NT2/D1 (cell line): ENCODE measurements around the gene EXD2.

ENCODE experiments used
- DNase-seq: peaks from one replicate; pipeline ENCODE4 v3.0.0-alpha.2; 2011; ENCODE audit warnings: low read depth, low spot score
- H3K27me3 ChIP-seq: 2 replicates; pipeline ENCODE4 v1.6.0; 2011; ENCODE audit warnings: mild to moderate bottlenecking; ENCODE audit not compliant: insufficient read length, insufficient read depth
- H3K36me3 ChIP-seq: 2 replicates; pipeline ENCODE4 v1.6.1; 2011; ENCODE audit warnings: mild to moderate bottlenecking, low read length, mixed read lengths; ENCODE audit not compliant: insufficient read depth, insufficient read length
- H3K4me1 ChIP-seq: 2 replicates; pipeline ENCODE4 v1.5.1; 2011; ENCODE audit not compliant: insufficient read depth, insufficient read length
- H3K4me3 ChIP-seq: 2 replicates; pipeline ENCODE4 v1.5.1; 2011; ENCODE audit warnings: low read depth; ENCODE audit not compliant: insufficient read length
- H3K9ac ChIP-seq: 2 replicates; pipeline ENCODE4 v1.6.0; 2011; ENCODE audit warnings: low read depth; ENCODE audit not compliant: insufficient read length
- H3K9me3 ChIP-seq: 2 replicates; pipeline ENCODE4 v1.5.1; 2011; ENCODE audit warnings: mild to moderate bottlenecking, low read length; ENCODE audit not compliant: insufficient read depth
- SUZ12 ChIP-seq: IDR thresholded peaks from 2 replicates; pipeline ENCODE4 v1.6.1; 2011; ENCODE audit not compliant: insufficient read length, insufficient read depth; ENCODE audit errors: extremely low read depth
- YY1 ChIP-seq: IDR thresholded peaks from 2 replicates; pipeline ENCODE4 v1.6.1; 2011; ENCODE audit not compliant: insufficient read length, insufficient read depth
- ZNF274 ChIP-seq: IDR thresholded peaks from 2 replicates; pipeline ENCODE4 v1.6.1; 2011; ENCODE audit warnings: mild to moderate bottlenecking, low read depth, low read length

Gene EXD2, protein sequence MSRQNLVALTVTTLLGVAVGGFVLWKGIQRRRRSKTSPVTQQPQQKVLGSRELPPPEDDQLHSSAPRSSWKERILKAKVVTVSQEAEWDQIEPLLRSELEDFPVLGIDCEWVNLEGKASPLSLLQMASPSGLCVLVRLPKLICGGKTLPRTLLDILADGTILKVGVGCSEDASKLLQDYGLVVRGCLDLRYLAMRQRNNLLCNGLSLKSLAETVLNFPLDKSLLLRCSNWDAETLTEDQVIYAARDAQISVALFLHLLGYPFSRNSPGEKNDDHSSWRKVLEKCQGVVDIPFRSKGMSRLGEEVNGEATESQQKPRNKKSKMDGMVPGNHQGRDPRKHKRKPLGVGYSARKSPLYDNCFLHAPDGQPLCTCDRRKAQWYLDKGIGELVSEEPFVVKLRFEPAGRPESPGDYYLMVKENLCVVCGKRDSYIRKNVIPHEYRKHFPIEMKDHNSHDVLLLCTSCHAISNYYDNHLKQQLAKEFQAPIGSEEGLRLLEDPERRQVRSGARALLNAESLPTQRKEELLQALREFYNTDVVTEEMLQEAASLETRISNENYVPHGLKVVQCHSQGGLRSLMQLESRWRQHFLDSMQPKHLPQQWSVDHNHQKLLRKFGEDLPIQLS

DNA sequence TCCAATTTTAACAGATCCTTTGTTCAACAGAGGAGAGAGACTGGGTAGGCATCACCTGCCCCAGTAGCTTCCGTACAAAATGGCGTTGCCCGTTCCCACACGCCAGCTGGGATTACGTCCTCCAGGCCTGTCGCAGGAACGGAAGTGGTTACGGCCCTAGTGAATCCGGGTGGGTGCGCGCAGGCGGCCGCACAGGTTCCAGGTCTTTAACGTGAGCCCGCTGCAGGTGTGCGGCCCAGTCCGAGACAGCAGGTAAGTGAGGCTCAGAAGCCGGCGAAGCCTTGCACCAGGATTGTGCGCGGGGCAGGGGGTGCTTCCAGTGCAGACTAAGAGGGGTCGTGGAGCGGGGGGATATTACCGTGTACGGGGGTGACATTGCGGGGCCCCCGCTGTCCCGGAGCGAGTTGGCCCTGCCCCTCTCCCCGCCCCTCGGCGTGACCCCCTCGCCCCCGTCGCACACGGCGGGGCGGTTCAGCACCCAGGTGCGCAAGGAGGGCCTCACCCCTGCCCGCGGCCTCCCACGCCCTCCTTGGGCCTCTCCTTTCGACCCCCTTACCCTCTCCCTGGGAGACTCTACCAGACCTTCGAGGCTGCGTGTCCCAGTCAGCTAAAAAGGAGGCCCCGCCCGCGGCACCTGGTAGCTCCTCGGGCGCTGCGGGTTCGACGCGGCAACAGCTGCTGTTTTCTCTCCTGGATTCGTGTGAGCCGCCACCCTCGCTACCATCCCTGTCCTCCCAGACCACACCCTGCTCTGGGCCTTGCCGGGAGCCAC lies at the start of gene EXD2:
EXD2 (plus strand) TSS at position 159 of the 772 bp plus-strand sequence. CDS start 17,973 bp downstream, outside the sequence.
- DNase-seq, result peak; percentile 80
- H3K36me3 ChIP-seq, result no peaks in the 10 kb centered on the region
- peak within 1 kb of the TSS; percentile 66 for H3K9ac ChIP-seq
- no peaks in the 10 kb centered on the region for H3K27me3 ChIP-seq
- peak within 1 kb of the TSS; percentile 70 for H3K4me3 ChIP-seq
- no peaks in the 10 kb centered on the region for H3K4me1 ChIP-seq
- no peak for TF ChIP-seq SUZ12
- TF ChIP-seq YY1, result peak; percentile 95
- H3K9me3 ChIP-seq, result no peaks in the 10 kb centered on the region

GRCh38 chr14:69141550-69141949 lies 49.7 kb upstream of the EXD2 start:
- DNase-seq, result no peak
- H3K27me3 ChIP-seq, result no peaks in the 10 kb centered on the region
- peaks cover 4% of the 10 kb centered on the region for H3K36me3 ChIP-seq
- H3K4me1 ChIP-seq, result no peaks in the 10 kb centered on the region
- H3K9me3 ChIP-seq, result no peaks in the 10 kb centered on the region
- TF ChIP-seq SUZ12 (no peak), ZNF274 (no peak), YY1 (no peak)
- no peak overlapping the region for H3K9ac ChIP-seq
- no peak overlapping the region for H3K4me3 ChIP-seq

- H3K36me3 ChIP-seq, result peaks cover 4% of the 10 kb centered on the region
- H3K4me3 ChIP-seq, result no peak overlapping the region
- no peaks in the 10 kb centered on the region for H3K4me1 ChIP-seq
- no peaks in the 10 kb centered on the region for H3K27me3 ChIP-seq
- DNase-seq, result no peak
- H3K9me3 ChIP-seq, result no peaks in the 10 kb centered on the region
- TF ChIP-seq SUZ12 (no peak), ZNF274 (no peak), YY1 (no peak)
- H3K9ac ChIP-seq, result no peak overlapping the region
Measured at GRCh38 chr14:69142101-69142500, 49.2 kb upstream of the EXD2 start.

DNA sequence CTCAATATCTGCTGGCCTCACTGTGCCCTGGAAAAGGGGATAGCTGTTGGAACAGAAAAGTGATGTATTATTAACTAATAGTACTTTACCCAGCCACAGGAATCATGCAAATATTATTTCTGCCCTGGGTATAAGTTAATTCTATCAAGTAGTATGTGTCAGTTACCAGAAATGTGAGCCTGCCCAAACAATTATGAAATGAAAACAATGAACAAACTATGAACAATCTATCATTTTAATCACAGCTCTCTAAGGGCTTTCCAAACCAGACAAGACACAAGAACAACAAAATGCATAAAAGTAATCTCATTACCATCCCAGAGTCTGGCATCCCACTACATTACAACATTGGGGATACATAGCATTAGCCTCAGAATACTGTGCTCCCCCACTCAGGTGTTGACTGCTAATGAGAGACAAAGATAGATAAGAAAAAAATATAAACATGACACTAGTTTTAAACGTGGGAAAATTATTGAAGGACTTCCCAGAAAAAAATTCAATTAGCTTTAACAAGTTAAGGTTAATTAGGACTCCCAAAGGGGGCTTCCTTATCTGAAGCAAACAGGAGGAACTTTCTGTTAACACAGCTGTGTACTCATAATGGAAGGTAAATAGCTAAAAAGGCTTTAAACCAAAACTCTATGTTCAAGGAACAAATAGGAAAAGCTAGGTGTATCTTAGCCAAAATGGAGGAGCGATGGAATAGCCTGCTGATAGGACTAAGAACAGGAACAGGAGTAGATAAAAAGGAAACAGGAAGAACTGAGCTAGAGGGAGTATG lies 41.6 kb upstream of the EXD2 start:
- no peak for DNase-seq
- Histone ChIP-seq H3K27me3 (peaks cover 2% of the 10 kb centered on the region), H3K4me3 (no peak overlapping the region), H3K9ac (no peak overlapping the region), H3K4me1 (no peaks in the 10 kb centered on the region), H3K9me3 (no peaks in the 10 kb centered on the region), H3K36me3 (peaks cover 6% of the 10 kb centered on the region)
- no peak for TF ChIP-seq YY1
- TF ChIP-seq SUZ12, result no peak
- no peak for TF ChIP-seq ZNF274

GRCh38 chr14:69151458-69152180 lies 39.7 kb upstream of the EXD2 start:
- no peaks in the 10 kb centered on the region for H3K4me1 ChIP-seq
- peak overlapping the region; percentile 90 for H3K9ac ChIP-seq
- peak; percentile 71 for DNase-seq
- peaks cover 5% of the 10 kb centered on the region for H3K27me3 ChIP-seq
- H3K4me3 ChIP-seq, result peak overlapping the region; percentile 83
- no peaks in the 10 kb centered on the region for H3K9me3 ChIP-seq
- TF ChIP-seq SUZ12 (no peak), ZNF274 (no peak), YY1 (no peak)
- H3K36me3 ChIP-seq, result peaks cover 6% of the 10 kb centered on the region

- H3K9me3 ChIP-seq, result no peaks in the 10 kb centered on the region
- H3K9ac ChIP-seq, result peak overlapping the region; percentile 90
- no peak for DNase-seq
- H3K4me1 ChIP-seq, result no peaks in the 10 kb centered on the region
- peak overlapping the region; percentile 83 for H3K4me3 ChIP-seq
- peaks cover 4% of the 10 kb centered on the region for H3K36me3 ChIP-seq
- H3K27me3 ChIP-seq, result peaks cover 5% of the 10 kb centered on the region
- TF ChIP-seq YY1, result no peak
Measured at GRCh38 chr14:69152181-69152901, 39.0 kb upstream of the EXD2 start.
